Heart left ventricle (tissue), 13 donors: ENCODE measurements around the gene ZNF331.

Experiments
- POLR2A ChIP-seq, 2 donors: fragments of 450-650 bp; IDR thresholded peaks; one replicate each; pipeline ENCODE4 v1.6.1; 2017; ENCODE audit warnings: antibody characterized with exemption in 2 of 2, mild to moderate bottlenecking in 2 of 2, moderate library complexity in 2 of 2
- TF ChIP-seq, protein P1 (sequence below), 12 donors: fragments of 200-600 bp; sonication (generic) in 4 of 12; IDR thresholded peaks; one replicate each; pipeline versions ENCODE4 v1.5.0 to v1.8.0; 2018 to 2022; ENCODE audit warnings: antibody characterized with exemption in 12 of 12, mild to moderate bottlenecking in 5 of 12
- donor health status: ischemic (EF 13 %, LVEDD 7.1; RV severe dilation, severe dysfunction).
- donor health status: DM: no; HTN: yes; CAD: no.
- donor health status: DM: no; HTN: no; CAD: no.
- donor health status: ischemic (EF 25% LVEDD 6.9; RV normal size, moderate dysfunction).
- donor health status: ischemic (EF 25% LVEDD 5.7; RV mildly dilated, moderate dysfunction).
- donor health status: ischemic (EF 35%, LVEDD 5.7; RV mildly dilated, moderate dysfunction).
- donor health status: nonischemic (EF 11% LVEDD 7.7; RV severe dilation, severe dysfunction).
- donor health status: DM: yes; HTN: yes; CAD: no.
- donor health status: PGD.
- donor health status: ischemic (EF 29% LVEDD 5.4; RV normal size, mild dysfunction).
- donor health status: nonischemic (EF 23%, LVEDD 6.1; RV moderate dilation, normal function).

DNA sequence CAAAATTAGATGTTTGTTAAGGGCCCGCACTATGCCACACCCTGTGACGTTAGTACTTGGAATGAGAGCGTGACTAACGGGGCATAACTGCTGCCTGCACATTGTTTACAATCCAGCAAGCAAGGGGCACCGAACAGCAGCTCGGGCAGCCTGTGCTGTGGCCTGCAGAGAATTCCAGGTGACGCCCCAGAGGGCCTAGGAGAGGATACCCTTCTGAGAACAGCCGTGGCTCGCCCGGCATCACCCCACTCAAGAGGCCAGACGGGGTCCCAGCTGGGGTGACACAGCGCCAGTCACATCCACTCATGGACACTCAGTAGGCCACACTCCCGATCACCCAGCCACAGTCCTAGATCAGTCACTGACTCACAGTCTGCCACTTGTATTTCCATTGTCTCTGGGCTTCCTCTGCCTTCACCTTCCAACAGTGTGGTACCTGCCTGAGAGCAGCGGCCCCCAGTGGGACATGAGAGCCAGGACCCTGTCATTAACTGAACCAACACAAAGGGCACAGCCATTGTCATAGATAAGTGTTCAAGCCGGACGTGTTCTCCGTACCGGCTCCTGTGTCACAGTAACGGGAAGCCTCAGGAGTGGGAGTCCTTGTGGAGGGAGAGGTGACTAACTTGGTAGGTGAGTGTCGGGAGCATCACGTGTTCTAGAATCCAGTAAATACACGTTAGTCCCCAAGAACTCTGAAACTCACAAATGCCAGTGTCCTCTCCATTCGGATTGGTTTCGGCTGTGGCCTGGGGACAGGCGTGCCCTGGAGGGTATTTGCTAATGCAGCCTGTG, 7.5 kb downstream of the ZNF331 start:
- TF ChIP-seq, protein P1, sequence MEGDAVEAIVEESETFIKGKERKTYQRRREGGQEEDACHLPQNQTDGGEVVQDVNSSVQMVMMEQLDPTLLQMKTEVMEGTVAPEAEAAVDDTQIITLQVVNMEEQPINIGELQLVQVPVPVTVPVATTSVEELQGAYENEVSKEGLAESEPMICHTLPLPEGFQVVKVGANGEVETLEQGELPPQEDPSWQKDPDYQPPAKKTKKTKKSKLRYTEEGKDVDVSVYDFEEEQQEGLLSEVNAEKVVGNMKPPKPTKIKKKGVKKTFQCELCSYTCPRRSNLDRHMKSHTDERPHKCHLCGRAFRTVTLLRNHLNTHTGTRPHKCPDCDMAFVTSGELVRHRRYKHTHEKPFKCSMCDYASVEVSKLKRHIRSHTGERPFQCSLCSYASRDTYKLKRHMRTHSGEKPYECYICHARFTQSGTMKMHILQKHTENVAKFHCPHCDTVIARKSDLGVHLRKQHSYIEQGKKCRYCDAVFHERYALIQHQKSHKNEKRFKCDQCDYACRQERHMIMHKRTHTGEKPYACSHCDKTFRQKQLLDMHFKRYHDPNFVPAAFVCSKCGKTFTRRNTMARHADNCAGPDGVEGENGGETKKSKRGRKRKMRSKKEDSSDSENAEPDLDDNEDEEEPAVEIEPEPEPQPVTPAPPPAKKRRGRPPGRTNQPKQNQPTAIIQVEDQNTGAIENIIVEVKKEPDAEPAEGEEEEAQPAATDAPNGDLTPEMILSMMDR (IDR thresholded peaks at IDR 0.05): no peak
- TF ChIP-seq POLR2A (IDR thresholded peaks at IDR 0.05): no peak
